IPS-15b (cell line): ENCODE results near the gene TOM1L2.

Source experiments
- H3K27me3 ChIP-seq: one replicate; pipeline ENCODE4 v1.6.1; 2013; ENCODE audit warnings: low read length; ENCODE audit not compliant: control insufficient read depth, insufficient read depth
- H3K36me3 ChIP-seq: one replicate; pipeline ENCODE4 v1.6.1; 2013; ENCODE audit warnings: low read length; ENCODE audit not compliant: control insufficient read depth, insufficient read depth
- H3K4me1 ChIP-seq: one replicate; pipeline ENCODE4 v1.6.1; 2013; ENCODE audit warnings: mild to moderate bottlenecking, low read length; ENCODE audit not compliant: control insufficient read depth, insufficient read depth
- H3K4me3 ChIP-seq: one replicate; pipeline ENCODE4 v1.5.1; 2013; ENCODE audit warnings: low read depth, low read length
- H3K9ac ChIP-seq: one replicate; pipeline ENCODE4 v1.6.1; 2013; ENCODE audit warnings: low read depth, mild to moderate bottlenecking, low read length
- H3K9me3 ChIP-seq: one replicate; pipeline ENCODE4 v1.6.1; 2013; ENCODE audit warnings: mild to moderate bottlenecking, low read length; ENCODE audit not compliant: control insufficient read depth, insufficient read depth

TOM1L2 gene

GRCh38 chr17:17937958-17938357, 34.2 kb downstream of the TOM1L2 start:
- Histone ChIP-seq H3K4me1 (peaks cover 17% of the 10 kb centered on the region), H3K9ac (no peak overlapping the region), H3K9me3 (no peaks in the 10 kb centered on the region), H3K4me3 (no peak overlapping the region), H3K27me3 (no peaks in the 10 kb centered on the region), H3K36me3 (no peaks in the 10 kb centered on the region)

DNA sequence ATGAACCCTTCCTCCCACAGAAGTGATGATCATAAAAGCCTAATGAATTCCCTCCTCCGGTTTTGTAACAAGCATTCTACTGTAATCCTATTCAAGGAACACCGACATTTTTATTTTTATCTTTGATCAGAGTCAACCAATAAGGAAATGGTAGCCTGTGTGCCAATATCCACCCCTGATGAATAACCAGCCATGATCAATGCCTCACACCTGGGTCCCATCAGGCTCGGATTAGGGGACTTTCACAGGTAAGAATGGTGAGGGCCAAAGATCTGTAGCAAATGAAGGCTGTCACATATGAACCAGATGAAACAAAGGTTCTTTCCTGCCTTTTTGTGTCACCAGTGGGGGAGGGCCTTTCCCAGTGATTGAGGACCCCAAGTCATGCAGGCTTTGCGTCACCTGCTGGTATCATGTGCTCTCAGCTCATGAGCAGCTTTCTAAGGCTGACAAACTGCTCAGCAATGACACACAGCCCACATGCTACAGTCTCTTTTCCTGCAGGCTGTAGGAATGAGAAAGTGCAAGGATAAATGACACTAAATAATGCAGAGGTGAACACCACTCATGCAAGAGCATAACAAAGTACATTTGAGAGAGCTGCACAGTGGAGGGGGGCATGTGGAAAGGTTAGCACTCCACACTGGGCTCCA, 34.9 kb downstream of the TOM1L2 start:
- H3K4me1 ChIP-seq = peaks cover 13% of the 10 kb centered on the region
- H3K9ac ChIP-seq = no peak overlapping the region
- no peaks in the 10 kb centered on the region for H3K27me3 ChIP-seq
- H3K36me3 ChIP-seq = no peaks in the 10 kb centered on the region
- no peaks in the 10 kb centered on the region for H3K9me3 ChIP-seq
- H3K4me3 ChIP-seq = no peak overlapping the region

GRCh38 chr17:17935321-17936271, 36.6 kb downstream of the TOM1L2 start:
- Histone ChIP-seq H3K36me3 (no peaks in the 10 kb centered on the region), H3K9ac (no peak overlapping the region), H3K27me3 (no peaks in the 10 kb centered on the region), H3K4me1 (peaks cover 5% of the 10 kb centered on the region), H3K4me3 (no peak overlapping the region), H3K9me3 (no peaks in the 10 kb centered on the region)

DNA sequence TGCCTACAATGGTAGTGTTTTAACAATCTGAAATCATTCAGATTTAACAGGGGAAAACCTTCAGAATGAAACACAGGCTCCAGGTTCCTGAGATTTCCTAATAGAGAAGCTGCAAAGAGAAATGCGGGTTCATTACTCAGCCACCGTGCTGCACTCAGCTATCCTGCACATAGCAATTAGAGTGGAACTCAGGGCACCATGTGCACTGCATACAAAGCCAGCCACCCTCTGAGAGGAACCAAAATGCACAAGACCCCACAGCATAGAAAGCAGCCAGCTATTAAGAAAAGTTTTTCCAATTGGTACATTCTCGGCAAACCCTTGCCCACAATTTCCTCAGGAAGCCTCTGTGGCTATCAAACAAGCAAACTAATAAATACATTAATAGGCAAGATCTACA, 37.4 kb downstream of the TOM1L2 start:
- no peaks in the 10 kb centered on the region for H3K9me3 ChIP-seq
- H3K4me1 ChIP-seq = peaks cover 2% of the 10 kb centered on the region
- H3K36me3 ChIP-seq = no peaks in the 10 kb centered on the region
- H3K27me3 ChIP-seq = no peaks in the 10 kb centered on the region
- H3K4me3 ChIP-seq = no peak overlapping the region
- no peak overlapping the region for H3K9ac ChIP-seq

DNA sequence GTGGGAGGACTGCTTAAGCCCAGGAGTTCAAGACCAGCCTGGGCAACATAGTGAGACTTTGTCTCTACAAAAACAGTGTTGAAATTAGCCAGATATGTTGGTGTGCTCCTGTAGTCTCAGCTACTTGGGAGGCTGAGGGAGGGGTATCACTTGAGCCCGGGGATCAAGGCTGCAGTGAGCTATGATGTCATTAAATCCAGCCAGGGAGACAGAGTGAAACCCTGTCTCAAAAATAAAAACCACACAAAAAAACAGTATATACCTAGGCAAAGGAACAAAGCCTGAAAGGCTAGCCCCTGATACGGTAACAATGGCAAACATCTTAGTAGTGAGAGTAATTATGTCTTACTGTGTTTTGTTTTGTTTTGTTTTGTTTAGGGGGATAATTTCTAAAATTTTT, 38.0 kb downstream of the TOM1L2 start:
- no peak overlapping the region for H3K9ac ChIP-seq
- H3K4me3 ChIP-seq = no peak overlapping the region
- H3K36me3 ChIP-seq = no peaks in the 10 kb centered on the region
- peaks cover 2% of the 10 kb centered on the region for H3K4me1 ChIP-seq
- H3K9me3 ChIP-seq = no peaks in the 10 kb centered on the region
- H3K27me3 ChIP-seq = no peaks in the 10 kb centered on the region

GRCh38 chr17:17933775-17934174, 38.4 kb downstream of the TOM1L2 start:
- Histone ChIP-seq H3K4me1 (peaks cover 2% of the 10 kb centered on the region), H3K4me3 (no peak overlapping the region), H3K9me3 (no peaks in the 10 kb centered on the region), H3K27me3 (no peaks in the 10 kb centered on the region), H3K9ac (no peak overlapping the region), H3K36me3 (no peaks in the 10 kb centered on the region)

- Histone ChIP-seq H3K4me1 (peaks cover 6% of the 10 kb centered on the region), H3K27me3 (no peaks in the 10 kb centered on the region)
Measured at GRCh38 chr17:17931159-17931558, 41.0 kb downstream of the TOM1L2 start.

DNA sequence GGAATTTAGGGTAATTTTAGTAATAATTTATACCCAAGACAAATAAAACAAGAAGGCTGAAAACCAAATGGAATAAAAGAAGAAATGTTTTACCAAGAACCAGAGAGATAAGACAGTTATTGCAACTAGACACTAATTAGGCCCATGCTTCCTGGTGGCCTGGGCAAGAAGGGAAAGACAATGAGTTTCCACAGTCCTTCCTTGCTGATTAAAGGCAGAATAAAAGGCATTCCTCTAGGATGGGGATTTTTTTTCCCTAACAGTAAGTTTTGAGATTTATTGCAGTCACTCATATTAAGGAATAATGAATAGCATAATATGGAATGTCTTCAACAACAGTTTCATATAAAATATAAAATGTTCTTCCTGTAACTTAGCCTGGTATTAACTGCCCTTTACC, 41.5 kb downstream of the TOM1L2 start:
- no peaks in the 10 kb centered on the region for H3K36me3 ChIP-seq
- H3K9me3 ChIP-seq = no peaks in the 10 kb centered on the region
- peaks cover 6% of the 10 kb centered on the region for H3K4me1 ChIP-seq

More at GRCh38 chr17:17931159-17931558, 41.0 kb downstream of the TOM1L2 start:
- H3K9ac ChIP-seq = no peak overlapping the region
- H3K9me3 ChIP-seq = no peaks in the 10 kb centered on the region
- no peaks in the 10 kb centered on the region for H3K36me3 ChIP-seq
- H3K4me3 ChIP-seq = no peak overlapping the region

DNA sequence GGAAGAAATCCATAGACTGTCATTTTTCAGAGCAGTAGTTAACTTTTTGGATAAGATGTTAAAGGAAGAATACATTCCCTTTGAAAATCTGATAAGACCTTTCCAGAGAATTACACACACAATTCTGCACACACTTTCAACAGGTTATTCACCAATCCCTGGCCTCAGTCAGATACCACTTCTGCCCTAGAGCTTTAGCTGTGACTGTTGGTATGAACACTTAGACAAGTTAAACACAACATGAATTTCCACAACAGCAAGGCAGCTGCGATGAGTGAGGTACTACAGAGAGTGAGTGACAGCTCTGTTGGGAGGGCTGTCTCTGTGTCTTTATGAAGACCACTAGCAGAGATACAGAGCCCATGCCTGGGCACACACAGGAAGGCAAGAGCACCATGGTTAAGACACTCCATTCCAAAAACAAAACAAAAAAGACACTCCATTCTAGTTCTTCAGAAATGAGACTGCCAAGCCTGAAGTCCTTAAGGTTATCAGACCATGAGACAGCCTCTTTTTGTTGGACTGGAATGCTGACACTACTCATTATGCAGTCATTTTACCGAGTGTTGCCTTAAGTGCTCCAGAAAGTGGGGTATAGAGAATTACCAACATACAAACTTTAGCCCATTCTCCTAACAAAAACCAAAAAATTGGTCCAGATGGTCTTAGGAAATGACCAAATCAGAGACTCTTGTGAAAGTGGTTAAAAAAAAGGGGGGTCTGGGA, 42.4 kb downstream of the TOM1L2 start:
- Histone ChIP-seq H3K4me1 (peaks cover 6% of the 10 kb centered on the region), H3K9me3 (no peaks in the 10 kb centered on the region)

More for the DNA sequence above, 41.5 kb downstream of the TOM1L2 start:
- Histone ChIP-seq H3K4me3 (no peak overlapping the region), H3K9ac (no peak overlapping the region), H3K27me3 (no peaks in the 10 kb centered on the region)

DNA sequence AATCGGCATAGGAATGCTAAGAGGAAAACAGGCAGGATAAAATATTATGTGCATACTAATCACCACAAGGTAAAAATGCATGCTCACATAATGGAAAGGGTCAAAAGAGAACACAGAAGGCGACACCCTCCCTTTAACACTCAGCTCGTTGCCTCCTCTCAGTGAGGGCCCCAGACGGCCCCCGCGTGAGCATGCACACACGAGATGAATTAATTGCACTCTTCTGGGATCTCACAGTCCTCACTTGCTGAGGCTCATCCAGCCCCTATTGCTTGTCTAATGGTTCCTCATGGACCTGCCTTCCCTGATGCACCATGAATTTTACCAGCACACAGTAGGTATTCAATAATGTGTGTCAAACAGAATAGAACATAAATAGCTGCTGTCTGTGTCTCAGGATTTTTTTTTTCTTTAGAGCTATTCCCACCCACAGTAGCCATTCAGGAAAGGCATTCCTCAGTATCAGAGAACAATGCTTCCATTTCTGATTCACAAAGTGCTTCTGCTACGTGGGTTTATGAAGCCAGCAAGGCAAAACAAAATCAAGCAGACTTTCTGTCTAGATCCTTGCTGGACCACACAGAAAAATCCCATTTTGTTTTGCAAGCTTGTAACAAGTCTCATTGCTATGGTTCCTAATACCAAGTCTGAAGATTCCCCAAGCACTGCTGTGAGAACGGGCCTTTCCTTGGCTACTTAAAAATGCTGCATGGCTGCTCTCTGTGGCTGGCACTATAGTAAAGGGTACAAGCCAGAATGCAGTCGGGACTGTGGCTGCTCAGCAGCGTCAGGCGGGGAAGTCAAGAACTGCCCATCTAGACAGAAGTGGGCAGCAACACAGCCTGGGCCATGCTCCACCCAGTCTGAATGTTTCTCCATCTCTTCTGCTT, 43.6 kb downstream of the TOM1L2 start:
- Histone ChIP-seq H3K27me3 (no peaks in the 10 kb centered on the region), H3K36me3 (no peaks in the 10 kb centered on the region), H3K9me3 (no peaks in the 10 kb centered on the region), H3K4me3 (no peak overlapping the region), H3K4me1 (peaks cover 6% of the 10 kb centered on the region), H3K9ac (no peak overlapping the region)

More for the DNA sequence above, 42.4 kb downstream of the TOM1L2 start:
- Histone ChIP-seq H3K36me3 (no peaks in the 10 kb centered on the region), H3K9ac (no peak overlapping the region), H3K4me3 (no peak overlapping the region), H3K27me3 (no peaks in the 10 kb centered on the region)
